ENCODE measurements around the gene ATXN8OS.

ATXN8OS gene

GRCh38 chr13:70171151-70171550, 63.5 kb downstream of the ATXN8OS start:
- no peak for TF ChIP-seq CTCF (conservative IDR thresholded peaks at IDR 0.05)
- no peak overlapping the region for H3K27ac ChIP-seq

- no peak overlapping the region for H3K27ac ChIP-seq
- TF ChIP-seq CTCF (conservative IDR thresholded peaks at IDR 0.05): no peak
These were observed 65.4 kb downstream of the ATXN8OS start for GRCh38 chr13:70172946-70173597.

DNA sequence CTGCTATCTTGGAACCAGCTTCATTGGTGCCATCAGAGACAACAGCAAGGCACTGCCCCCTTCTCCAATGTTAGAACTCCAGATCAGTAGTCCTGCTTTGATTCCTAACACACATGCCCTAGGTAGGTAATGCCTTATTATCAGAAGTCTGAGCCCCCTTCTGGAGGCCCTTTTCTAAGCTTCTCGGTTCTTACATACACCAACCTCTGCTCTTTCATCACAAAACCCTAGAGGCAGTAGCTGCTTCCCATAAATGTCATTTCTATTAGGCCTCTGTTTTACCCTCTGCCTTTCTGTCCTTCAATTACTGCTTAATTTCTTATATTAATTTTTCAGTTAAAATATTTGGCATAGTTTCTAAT, 66.0 kb downstream of the ATXN8OS start:
- no peak for TF ChIP-seq CTCF (conservative IDR thresholded peaks at IDR 0.05)
- H3K27ac ChIP-seq: no peak overlapping the region

- no peak for TF ChIP-seq CTCF (conservative IDR thresholded peaks at IDR 0.05)
- H3K27ac ChIP-seq: no peak overlapping the region
These were observed 70.7 kb downstream of the ATXN8OS start for GRCh38 chr13:70178346-70178745.
